Gastroesophageal sphincter (tissue), 4 donors: ENCODE results near the gene WDR35. TPM values are rescaled to one million over a fixed set of nuclear protein-coding genes. Genes with fewer than 3 reads are reported as not detected.

ENCODE experiments used
- ATAC-seq: fragments of 150-250 bp; one replicate; pipeline ENCODE4 v1.9.1; 2016; ENCODE audit warnings: mild to moderate bottlenecking, moderate library complexity
- H3K27ac ChIP-seq, 4 donors: fragments of 200-600 bp; sonication (generic) in 3 of 4; 1 replicate in 3 of 4; 2 replicates in 1 of 4; pipeline ENCODE4 v1.5.1; 2016 to 2019
- H3K27me3 ChIP-seq: fragments of 200-600 bp; sonication (generic); one replicate; pipeline ENCODE4 v1.5.1; 2019
- H3K36me3 ChIP-seq, 2 donors: fragments of 200-600 bp; sonication (generic); one replicate each; pipeline ENCODE4 v1.5.1; 2019; ENCODE audit warnings: control low read depth in 1 of 2
- H3K4me1 ChIP-seq, 3 donors: fragments of 200-600 bp; sonication (generic); 1 replicate in 2 of 3; 2 replicates in 1 of 3; pipeline ENCODE4 v1.5.1; 2016 to 2019; ENCODE audit warnings: control low read depth in 2 of 3
- H3K4me3 ChIP-seq, 2 donors: fragments of 200-600 bp; sonication (generic); one replicate each; pipeline ENCODE4 v1.5.1; 2019; ENCODE audit warnings: mild to moderate bottlenecking in 1 of 2, moderate library complexity in 1 of 2
- H3K9me3 ChIP-seq, 3 donors: fragments of 200-600 bp; sonication (generic); one replicate each; pipeline ENCODE4 v1.5.1; 2017 to 2019; ENCODE audit warnings: control low read depth in 2 of 3
- EP300 ChIP-seq: sonication (generic); formaldehyde crosslinking; IDR thresholded peaks from one replicate; pipeline ENCODE4 v1.6.1; 2017; ENCODE audit warnings: antibody characterized with exemption, mild to moderate bottlenecking
- POLR2A ChIP-seq, 2 donors: fragments of 450-650 bp; IDR thresholded peaks; one replicate each; pipeline ENCODE4 v1.6.1; 2017; ENCODE audit warnings: antibody characterized with exemption in 2 of 2, mild to moderate bottlenecking in 2 of 2, moderate library complexity in 1 of 2
- POLR2AphosphoS5 ChIP-seq: sonication (generic); formaldehyde crosslinking; IDR thresholded peaks from one replicate; pipeline ENCODE4 v1.6.1; 2017; ENCODE audit warnings: antibody characterized with exemption
- WGBS, 2 donors: methylation state at CpG; one replicate each; pipeline ENCODE4 v1.1.5; 2018; ENCODE audit warnings: low coverage in 1 of 2; 5-methylcytosine and 5-hydroxymethylcytosine counted together
- total RNA-seq, 4 donors: library from RNA; depleted of rRNA; stranded (reverse); fragments of >200 nt; gene quantifications; one replicate each; pipeline ENCODE4 v1.1.0, GENCODE V29; 2016
- TF ChIP-seq, protein P1 (sequence below), 4 experiments: fragments of 200-600 bp in 2 of 4; fragments of 450-650 bp in 2 of 4; sonication (generic) in 1 of 4; IDR thresholded peaks; one replicate each; pipeline ENCODE4 v1.5.1; 2017 to 2019; ENCODE audit warnings: antibody characterized with exemption in 4 of 4, mild to moderate bottlenecking in 2 of 4, moderate library complexity in 2 of 4

Gene WDR35
- total RNA-seq, 4 donors from 2014 or later = 10.1 to 22.2 (median 17.7) TPM

DNA sequence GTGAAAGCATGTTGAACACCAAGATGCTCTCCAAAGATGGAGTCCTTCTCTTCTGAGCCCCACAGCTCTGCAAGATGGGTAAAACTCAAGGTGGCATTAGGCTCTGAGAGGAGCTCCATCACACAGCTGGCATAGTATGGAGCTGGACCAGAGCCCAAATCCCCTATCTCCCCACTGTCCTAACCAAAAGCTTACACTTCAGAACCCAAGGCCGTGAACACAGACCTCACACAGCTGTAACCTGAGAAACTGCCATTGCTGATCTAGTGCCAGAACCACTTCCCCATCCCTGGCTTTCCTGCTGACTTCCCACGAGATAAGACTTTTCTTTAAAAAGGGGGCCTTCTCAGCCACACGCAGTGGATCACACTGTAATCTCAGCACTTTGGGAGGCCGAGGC, 113.2 kb downstream of the WDR35 start:
- no peaks in the 10 kb centered on the region for H3K36me3 ChIP-seq
- H3K4me3 ChIP-seq = no peak overlapping the region
- no peak for TF ChIP-seq EP300
- no peak for TF ChIP-seq POLR2AphosphoS5
- no peak for TF ChIP-seq POLR2A (IDR thresholded peaks at IDR 0.05)
- TF ChIP-seq, protein P1, sequence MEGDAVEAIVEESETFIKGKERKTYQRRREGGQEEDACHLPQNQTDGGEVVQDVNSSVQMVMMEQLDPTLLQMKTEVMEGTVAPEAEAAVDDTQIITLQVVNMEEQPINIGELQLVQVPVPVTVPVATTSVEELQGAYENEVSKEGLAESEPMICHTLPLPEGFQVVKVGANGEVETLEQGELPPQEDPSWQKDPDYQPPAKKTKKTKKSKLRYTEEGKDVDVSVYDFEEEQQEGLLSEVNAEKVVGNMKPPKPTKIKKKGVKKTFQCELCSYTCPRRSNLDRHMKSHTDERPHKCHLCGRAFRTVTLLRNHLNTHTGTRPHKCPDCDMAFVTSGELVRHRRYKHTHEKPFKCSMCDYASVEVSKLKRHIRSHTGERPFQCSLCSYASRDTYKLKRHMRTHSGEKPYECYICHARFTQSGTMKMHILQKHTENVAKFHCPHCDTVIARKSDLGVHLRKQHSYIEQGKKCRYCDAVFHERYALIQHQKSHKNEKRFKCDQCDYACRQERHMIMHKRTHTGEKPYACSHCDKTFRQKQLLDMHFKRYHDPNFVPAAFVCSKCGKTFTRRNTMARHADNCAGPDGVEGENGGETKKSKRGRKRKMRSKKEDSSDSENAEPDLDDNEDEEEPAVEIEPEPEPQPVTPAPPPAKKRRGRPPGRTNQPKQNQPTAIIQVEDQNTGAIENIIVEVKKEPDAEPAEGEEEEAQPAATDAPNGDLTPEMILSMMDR (IDR thresholded peaks at IDR 0.05) = no peak
- no peak overlapping the region for H3K27ac ChIP-seq
- H3K9me3 ChIP-seq = no peaks in the 10 kb centered on the region
- no peaks in the 10 kb centered on the region for H3K4me1 ChIP-seq
- ATAC-seq = no peak
- H3K27me3 ChIP-seq = no peaks in the 10 kb centered on the region
- 72% methylated on average over 2 of the region's 4 CpGs; no CpG with 5 or more reads in 1 of the 2 donors for whole genome bisulfite sequencing, 2 donors

DNA sequence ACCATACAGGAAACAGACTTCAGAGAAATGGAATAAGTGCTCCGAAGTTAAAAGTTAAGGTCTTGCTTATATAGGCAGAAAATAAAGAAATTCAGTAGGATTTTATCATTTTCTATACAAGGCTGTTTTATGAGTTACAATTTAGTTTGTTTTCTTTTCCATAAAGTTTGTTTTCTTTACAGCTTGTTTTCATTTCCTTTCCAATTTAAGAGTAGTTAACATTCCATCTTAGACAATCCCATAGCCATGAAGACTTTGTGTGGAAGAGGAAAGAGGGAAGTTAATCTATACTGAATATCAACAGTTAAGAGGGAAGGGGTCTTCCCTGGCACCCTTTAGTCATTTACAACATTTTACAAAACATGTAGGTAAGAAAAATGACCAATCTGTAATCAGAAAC, 114.6 kb downstream of the WDR35 start:
- WGBS, 2 donors = 70 to 89% methylated on average over 1 of the region's 1 CpG
- no peaks in the 10 kb centered on the region for H3K9me3 ChIP-seq
- no peaks in the 10 kb centered on the region for H3K36me3 ChIP-seq
- H3K27me3 ChIP-seq = no peaks in the 10 kb centered on the region
- no peak overlapping the region for H3K27ac ChIP-seq
- TF ChIP-seq POLR2AphosphoS5 (no peak), EP300 (no peak)
- no peaks in the 10 kb centered on the region for H3K4me1 ChIP-seq
- no peak overlapping the region for H3K4me3 ChIP-seq
- ATAC-seq = no peak

DNA sequence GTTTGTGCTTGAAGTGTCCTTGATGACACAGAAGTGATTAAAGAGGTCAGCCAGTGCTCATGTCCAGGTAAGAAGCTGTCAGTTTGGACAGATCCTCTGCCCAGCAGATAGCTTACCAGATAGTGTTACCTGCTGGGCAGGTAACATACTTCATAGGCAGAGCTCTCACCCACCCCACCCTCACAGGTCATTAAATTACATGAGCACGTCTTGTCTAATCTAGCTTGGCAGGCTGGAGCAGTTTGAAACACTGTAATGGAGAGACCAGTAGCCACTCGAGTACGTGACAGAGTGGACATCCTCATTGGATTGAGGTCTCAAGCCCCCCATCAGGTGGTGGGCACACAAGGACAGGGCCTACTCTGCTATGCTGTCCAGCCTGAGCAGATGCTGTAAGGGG, 115.2 kb downstream of the WDR35 start:
- H3K27ac ChIP-seq = no peak overlapping the region
- H3K36me3 ChIP-seq = no peaks in the 10 kb centered on the region
- no peaks in the 10 kb centered on the region for H3K27me3 ChIP-seq
- H3K4me1 ChIP-seq = no peaks in the 10 kb centered on the region
- TF ChIP-seq POLR2A (IDR thresholded peaks at IDR 0.05) (no peak), EP300 (no peak), POLR2AphosphoS5 (no peak)
- TF ChIP-seq, protein P1 (IDR thresholded peaks at IDR 0.05) = no peak
- H3K4me3 ChIP-seq = no peak overlapping the region
- no peaks in the 10 kb centered on the region for H3K9me3 ChIP-seq
- no peak for ATAC-seq
- WGBS, 2 donors = 92% methylated on average over 2 of the region's 3 CpGs; no CpG with 5 or more reads in 1 of the 2 donors

DNA sequence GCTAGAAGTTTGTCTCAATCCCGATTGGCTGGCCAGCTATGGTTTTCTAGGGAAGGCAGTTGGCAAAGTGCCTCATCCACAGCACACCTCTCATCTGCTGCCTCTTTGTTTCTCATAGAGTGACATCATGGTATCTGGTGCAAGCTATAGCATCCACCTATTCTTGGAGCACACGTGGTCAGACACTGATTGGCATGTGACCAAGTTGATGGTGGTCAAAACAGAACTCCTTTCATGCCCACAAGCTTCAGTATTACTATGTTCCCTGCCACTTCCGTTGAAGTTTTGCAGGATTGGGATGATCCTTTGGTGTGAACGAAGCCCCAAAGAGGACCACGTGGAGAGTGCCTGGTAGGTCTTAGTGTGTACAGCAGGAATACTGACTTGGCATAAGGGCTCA, 116.9 kb downstream of the WDR35 start:
- TF ChIP-seq POLR2A (IDR thresholded peaks at IDR 0.05) = no peak
- TF ChIP-seq POLR2AphosphoS5 = no peak
- TF ChIP-seq, protein P1 (IDR thresholded peaks at IDR 0.05) = no peak
- no peak for TF ChIP-seq EP300
- Histone ChIP-seq H3K36me3 (no peaks in the 10 kb centered on the region), H3K4me3 (no peak overlapping the region), H3K4me1 (peaks cover 0 to 12% (median 9%) of the 10 kb centered on the region in 3 donors), H3K27ac (no peak overlapping the region), H3K27me3 (no peaks in the 10 kb centered on the region), H3K9me3 (no peaks in the 10 kb centered on the region)
- ATAC-seq = no peak
- WGBS, 2 donors = 80 to 93% methylated on average over 3 to 5 of the region's 5 CpGs

DNA sequence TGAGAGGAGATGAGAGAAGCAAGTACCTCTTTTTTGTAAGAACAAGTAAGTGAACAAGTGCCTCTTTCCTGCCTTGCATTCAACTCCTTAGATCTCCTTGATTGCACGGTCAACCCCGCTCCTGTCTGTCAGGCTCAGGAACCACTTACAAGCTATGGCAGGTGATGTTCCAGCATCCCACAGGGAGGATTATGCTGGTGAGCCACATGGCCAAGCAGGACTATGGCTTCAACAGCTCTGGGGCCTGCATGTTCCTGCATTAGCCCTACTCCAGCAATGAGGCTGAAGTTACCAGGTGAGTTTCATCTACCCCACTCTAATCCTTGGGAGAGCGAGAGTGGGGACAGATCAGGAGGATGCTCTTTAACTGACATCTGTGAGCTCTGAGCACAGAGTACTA, 117.6 kb downstream of the WDR35 start:
- Histone ChIP-seq H3K9me3 (no peaks in the 10 kb centered on the region), H3K4me3 (no peak overlapping the region), H3K36me3 (no peaks in the 10 kb centered on the region), H3K4me1 (peaks cover 0 to 12% (median 9%) of the 10 kb centered on the region in 3 donors), H3K27me3 (no peaks in the 10 kb centered on the region), H3K27ac (no peak overlapping the region)
- TF ChIP-seq, protein P1 (IDR thresholded peaks at IDR 0.05) = no peak
- TF ChIP-seq POLR2A (IDR thresholded peaks at IDR 0.05) = no peak
- TF ChIP-seq POLR2AphosphoS5 = no peak
- TF ChIP-seq EP300 = no peak
- no peak for ATAC-seq
- WGBS, 2 donors = 86 to 100% methylated on average over 1 to 3 of the region's 3 CpGs
